ENCODE measurements around the gene C14orf39.

The C14orf39 gene

DNA sequence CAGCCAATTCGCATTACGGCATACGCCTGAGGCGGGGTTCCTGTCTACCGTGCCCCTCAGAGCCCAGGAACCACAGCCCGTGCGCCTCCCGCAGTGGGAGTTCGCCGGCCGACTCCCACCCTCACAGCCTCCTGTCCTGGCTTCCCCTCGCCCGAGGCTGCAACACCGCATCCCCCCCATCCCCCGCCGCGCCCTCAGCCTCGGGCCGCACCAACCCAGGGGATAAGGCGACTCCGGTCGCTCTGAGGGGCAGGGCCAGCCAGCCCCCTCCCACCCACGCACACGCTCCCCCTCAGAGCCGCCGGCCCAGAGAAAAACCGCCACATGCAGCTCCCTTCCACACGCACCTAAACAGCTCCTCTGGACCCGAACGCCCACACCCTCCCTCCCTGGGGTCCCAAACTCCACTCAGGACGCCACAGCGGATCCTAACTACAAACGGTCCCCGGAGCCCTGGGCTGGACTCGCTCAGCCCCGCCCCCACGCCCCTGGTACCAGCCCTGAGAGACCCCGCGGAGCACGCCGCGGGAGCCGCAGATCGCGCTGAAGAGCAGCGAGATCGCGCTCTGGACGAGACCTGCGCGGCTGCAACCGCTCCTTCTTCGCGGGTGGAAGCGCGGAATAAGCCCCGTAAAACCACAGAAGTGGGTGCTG, at the start of gene C14orf39:
Gene C14orf39 (minus strand): TSS at position 466 of the 654 bp plus-strand sequence. CDS start 985 bp downstream, outside the sequence.
- no peak for DNase-seq (ENCODE audit: low read depth)

GRCh38 chr14:60532442-60532841, 46.6 kb upstream of the C14orf39 start:
- no peak for DNase-seq (ENCODE audit: low read depth)

GRCh38 chr14:60515511-60516289, 29.8 kb upstream of the C14orf39 start:
- DNase-seq (ENCODE audit: low read depth): no peak

GRCh38 chr14:60514741-60515491, 29.1 kb upstream of the C14orf39 start:
- DNase-seq (ENCODE audit: low read depth): no peak

DNA sequence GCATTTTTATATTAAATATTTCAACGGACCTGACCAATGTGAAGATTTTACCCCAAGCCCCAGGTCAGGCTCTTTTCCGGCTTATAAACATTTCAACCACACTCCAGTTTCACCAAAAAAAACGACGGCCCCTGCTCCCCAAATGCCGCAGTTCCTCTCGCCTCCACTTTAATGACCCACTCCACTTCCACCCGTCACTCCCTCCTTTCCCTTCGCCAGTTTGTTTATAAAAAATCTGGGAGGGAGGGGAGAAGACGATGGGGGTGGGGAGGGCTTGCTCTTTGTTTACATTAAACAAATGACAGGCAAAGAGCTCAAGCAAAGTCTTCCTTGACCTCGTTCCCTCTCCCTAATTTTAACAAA, 28.5 kb upstream of the C14orf39 start:
- DNase-seq (ENCODE audit: low read depth): no peak

DNA sequence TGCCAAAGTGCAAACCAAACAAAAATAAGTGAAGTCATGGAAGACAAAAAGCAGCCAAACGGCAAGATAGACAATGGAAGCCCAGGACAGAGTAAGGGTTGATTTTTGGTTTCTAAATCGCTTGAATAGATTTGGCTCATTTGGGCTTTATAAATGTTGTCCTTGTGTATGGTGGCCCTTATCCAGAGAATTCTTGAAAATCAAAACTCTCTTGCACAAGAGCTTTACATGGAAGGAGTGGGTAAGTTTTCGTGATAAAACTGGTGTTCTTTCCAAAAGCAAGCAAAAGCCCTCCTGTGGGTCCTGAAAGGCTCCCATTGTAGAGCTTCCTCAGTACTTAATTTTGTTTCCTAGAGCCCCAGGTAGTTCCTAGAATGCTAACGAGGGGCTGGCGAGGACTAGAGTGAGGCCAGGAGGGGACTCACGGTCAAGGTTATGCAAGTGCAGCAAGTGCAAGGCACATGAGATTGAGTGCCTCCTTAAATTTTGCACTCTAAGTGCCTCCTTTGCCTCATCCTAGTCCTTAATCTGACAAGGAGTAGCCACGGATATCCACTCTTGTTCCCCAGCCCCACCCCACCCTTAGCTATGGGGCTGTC, 27.2 kb upstream of the C14orf39 start:
- DNase-seq (ENCODE audit: low read depth): no peak

DNA sequence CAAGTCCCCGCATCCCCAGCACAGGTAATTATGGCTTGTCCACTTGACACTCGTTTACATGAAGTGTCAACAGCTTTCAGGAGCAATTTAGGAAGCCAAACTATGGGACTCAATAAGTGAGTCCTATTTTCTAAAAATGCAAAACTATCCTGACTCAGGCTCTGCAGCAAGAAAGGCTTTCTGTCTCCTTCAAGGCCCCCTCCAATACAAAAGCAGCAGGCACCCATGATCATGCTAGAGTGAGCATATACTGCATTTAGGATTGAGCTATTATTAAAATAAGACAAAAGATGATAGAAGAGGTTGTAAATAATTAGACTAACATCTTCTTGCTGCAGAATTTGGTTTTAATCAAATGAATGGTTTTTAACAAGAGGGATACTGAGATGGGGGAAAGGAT, 26.3 kb upstream of the C14orf39 start:
- DNase-seq (ENCODE audit: low read depth): no peak

- no peak for DNase-seq (ENCODE audit: low read depth)
Observed at GRCh38 chr14:60510951-60511599, 25.2 kb upstream of the C14orf39 start.

DNA sequence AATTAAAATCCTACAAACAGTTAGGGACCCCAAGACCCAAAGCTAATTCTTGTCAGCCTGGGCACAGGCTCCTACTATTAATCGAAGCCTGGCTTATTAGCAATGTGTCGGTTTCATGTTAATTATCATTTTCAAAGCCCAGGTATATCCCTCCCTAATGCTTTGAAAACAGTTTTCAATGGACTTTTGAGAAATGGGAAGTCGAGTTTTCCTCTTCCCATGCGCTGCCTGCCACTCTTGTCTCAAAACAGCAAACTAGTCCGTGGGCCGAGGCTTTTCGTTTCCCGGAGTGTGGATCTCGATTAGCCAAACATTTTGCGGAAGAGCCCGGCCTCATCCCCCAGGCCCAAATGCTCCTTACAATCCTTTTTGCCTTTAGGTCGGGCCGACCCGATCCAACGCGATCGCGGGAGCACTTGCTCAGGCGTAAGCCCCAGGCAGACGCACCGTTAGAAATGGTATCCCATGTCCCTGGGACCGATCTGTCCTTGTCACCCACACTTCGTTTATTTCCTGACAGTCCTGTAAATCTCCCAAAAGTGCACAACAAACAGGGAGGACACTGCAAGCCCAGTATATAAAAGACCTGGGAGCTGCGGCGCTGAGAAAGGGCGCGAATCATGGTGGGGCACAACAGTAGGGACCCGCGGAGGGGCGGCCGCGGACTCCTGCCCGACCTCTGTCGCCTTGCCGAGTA, 24.5 kb upstream of the C14orf39 start:
- no peak for DNase-seq (ENCODE audit: low read depth)

GRCh38 chr14:60509438-60510253, 23.8 kb upstream of the C14orf39 start:
- DNase-seq (ENCODE audit: low read depth): no peak

DNA sequence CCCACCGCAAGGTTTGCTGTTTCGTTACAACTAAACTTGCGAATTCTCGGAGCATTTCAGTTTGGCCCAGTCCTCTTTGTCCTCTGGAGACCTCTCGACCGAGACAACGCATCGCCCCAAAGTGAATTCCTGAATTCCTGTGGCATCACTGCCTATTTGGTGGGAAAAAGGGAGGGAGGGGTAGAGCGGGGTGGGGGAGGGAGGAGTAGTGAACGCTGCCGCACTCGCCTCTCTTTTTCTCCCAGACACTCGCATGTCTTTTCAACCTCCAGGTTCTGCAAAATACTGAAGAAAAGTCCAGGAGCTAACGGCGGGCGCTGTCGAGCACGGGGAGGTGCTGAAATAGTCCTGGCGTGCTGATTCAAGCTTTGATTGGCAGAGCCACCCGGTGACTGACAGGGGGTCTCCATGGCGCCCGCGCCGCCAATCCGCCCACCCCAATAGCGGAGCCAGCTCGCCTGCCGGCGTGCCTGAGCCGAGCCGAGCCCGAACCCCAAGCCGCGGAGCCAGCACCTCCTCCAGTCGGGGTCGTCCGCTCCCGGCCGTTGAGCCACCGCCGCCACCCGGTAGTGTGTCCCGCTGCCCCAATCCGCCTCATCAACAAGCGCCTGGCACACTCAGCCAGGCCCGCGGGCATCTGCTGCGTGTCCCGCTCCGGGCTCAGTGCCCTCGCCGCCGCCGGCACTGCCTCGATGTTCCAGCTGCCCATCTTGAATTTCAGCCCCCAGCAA, 23.0 kb upstream of the C14orf39 start, which contains the start of gene SIX6:
Gene SIX6 (plus strand): TSS at position 440 of the 731 bp plus-strand sequence. CDS start 253 bp downstream, at position 693.
- DNase-seq (ENCODE audit: low read depth): no peak

- DNase-seq (ENCODE audit: low read depth): no peak
Observed at GRCh38 chr14:60508363-60508706, 22.5 kb upstream of the C14orf39 start.

DNA sequence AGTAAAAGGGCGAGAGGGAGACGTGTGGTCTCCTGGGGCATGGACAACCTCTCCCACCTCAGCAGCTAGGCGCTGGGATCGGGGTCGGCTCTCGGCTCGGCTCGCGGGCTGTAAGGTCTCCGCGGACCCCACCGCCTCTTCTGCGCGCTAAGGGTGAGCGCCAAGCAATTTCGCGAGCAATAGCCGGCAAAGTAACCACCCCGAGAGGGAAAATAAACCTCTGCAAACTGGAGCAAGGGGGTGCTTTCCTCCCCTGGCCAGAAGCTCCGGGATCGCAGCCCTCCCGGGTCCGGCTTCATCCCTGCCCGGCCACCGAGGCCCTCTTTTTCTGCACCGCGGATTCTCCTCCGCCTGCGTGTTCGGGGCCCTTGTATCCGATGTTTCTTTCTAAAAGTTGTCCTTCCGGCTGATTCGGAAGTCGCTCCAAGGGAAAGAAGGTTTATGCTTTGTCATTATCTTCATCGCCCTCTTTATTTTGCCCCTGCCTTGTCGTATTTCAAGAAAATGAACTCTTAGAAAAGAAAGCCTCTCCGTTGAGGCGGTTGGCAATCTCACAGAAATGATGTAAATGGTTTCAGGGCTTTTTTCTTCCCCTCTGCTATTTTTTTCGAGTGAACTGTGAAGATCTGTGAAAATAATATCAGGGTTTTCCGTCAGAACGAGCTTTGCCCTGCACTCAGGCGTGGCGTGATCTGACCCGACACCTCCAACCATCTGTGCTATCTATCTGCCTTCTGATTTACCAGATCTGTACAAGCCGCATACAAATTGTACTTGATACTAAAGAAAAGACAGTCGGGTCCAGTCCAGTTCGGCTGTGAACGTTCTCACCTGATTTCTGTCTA, 21.3 kb upstream of the C14orf39 start:
- no peak for DNase-seq (ENCODE audit: low read depth)

- no peak for DNase-seq (ENCODE audit: low read depth)
Observed at GRCh38 chr14:60506462-60506984, 20.7 kb upstream of the C14orf39 start.

DNA sequence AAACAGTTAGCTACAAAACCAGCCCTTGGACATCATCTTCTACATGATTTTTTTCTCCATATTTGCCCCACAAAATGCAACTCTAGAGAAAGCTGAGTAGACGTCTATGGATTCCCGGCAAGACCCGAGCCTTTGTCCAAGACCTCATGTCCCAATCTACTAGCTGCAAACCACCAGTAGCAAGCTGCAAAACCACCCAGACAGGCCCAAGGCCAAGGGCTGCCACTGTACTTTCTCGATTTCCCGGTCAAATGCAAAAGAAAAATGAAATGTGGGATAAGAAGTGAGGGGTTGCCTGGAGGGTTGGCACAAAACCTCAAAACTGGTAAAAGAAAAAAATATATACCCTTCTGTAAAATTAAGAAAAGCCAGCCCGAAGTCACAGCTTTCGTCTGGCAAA, 20.1 kb upstream of the C14orf39 start:
- DNase-seq (ENCODE audit: low read depth): no peak

- no peak for DNase-seq (ENCODE audit: low read depth)
Observed at GRCh38 chr14:60505448-60505847, 19.6 kb upstream of the C14orf39 start.

- DNase-seq (ENCODE audit: low read depth): no peak
Observed at GRCh38 chr14:60502541-60502940, 16.7 kb upstream of the C14orf39 start.

DNA sequence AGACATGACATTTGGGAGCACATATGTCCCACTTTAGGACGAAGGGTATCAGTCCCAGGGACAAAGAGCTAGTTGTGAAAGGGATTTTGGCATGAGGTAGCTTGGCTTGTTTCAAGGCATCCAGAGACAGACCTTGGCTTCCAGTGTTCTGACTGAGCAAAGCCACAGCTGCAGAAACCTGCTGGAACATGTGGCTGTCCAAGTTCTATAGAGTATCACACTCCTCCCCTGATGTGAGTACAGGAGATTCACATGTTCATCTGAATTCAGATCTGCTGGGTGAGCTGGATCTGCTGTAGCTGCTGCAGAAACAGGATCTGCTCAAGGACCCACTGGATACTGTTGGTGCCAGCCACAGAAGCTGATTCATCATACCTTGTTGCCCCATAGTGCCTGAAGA, 10.1 kb upstream of the C14orf39 start:
- no peak for DNase-seq (ENCODE audit: low read depth)

- no peak for DNase-seq (ENCODE audit: low read depth)
Observed at GRCh38 chr14:60490270-60490669, 4.4 kb upstream of the C14orf39 start.

Measured in activated T-helper 1 cell treated with Interleukin-2 at 50 U/mL for 16 hours (primary cell).